Stimulated activated CD4-positive, alpha-beta T cell treated with anti-CD3 and anti-CD28 coated beads, Interleukin-12 subunit alpha, Interleukin-12 subunit beta, amount 100 ng/mL, for 4 hours (primary cell): Measurements from ENCODE around the gene TRIM2.
"Not testable (repeated sequence)": the region's sequence is repeated elsewhere in the genome, so short reads cannot be mapped to it uniquely, and the experiment has no call there.

Experiments used
- DNase-seq: peaks from one replicate; pipeline ENCODE4 v3.0.0-alpha.2; 2020

Gene TRIM2

GRCh38 chr4:153204247-153204671 lies at the start of gene TRIM2:
Gene TRIM2 (plus strand): TSS chr4:153204443. CDS start chr4:153204531, 88 bp downstream.
- DNase-seq = no peak

- no peak for DNase-seq
Observed at GRCh38 chr4:153155686-153156085, 48.6 kb upstream of the TRIM2 start.

- no peak for DNase-seq
Observed at GRCh38 chr4:153156263-153156662, 48.0 kb upstream of the TRIM2 start.

- DNase-seq = no peak
Observed at GRCh38 chr4:153156721-153157120, 47.5 kb upstream of the TRIM2 start.

- DNase-seq = no peak
Observed at GRCh38 chr4:153159016-153159415, 45.2 kb upstream of the TRIM2 start.

GRCh38 chr4:153159728-153160221 lies 44.5 kb upstream of the TRIM2 start:
- DNase-seq = no peak

GRCh38 chr4:153160821-153161220 lies 43.4 kb upstream of the TRIM2 start:
- DNase-seq = no peak

GRCh38 chr4:153161226-153161963 lies 42.8 kb upstream of the TRIM2 start:
- DNase-seq = no peak

GRCh38 chr4:153165236-153165635 lies 39.0 kb upstream of the TRIM2 start:
- not testable (repeated sequence) for DNase-seq

GRCh38 chr4:153166716-153167501 lies 37.3 kb upstream of the TRIM2 start:
- no peak for DNase-seq

- no peak for DNase-seq
Observed at GRCh38 chr4:153169776-153170175, 34.5 kb upstream of the TRIM2 start.

GRCh38 chr4:153170407-153170806 lies 33.8 kb upstream of the TRIM2 start:
- no peak for DNase-seq

GRCh38 chr4:153174821-153175567 lies 29.2 kb upstream of the TRIM2 start:
- DNase-seq = no peak

- DNase-seq = no peak
Observed at GRCh38 chr4:153176938-153177337, 27.3 kb upstream of the TRIM2 start.

GRCh38 chr4:153177841-153178240 lies 26.4 kb upstream of the TRIM2 start:
- DNase-seq = no peak

GRCh38 chr4:153179100-153179499 lies 25.1 kb upstream of the TRIM2 start:
- DNase-seq = no peak

- no peak for DNase-seq
Observed at GRCh38 chr4:153181293-153181692, 22.9 kb upstream of the TRIM2 start.

- no peak for DNase-seq
Observed at GRCh38 chr4:153181700-153182099, 22.5 kb upstream of the TRIM2 start.

- no peak for DNase-seq
Observed at GRCh38 chr4:153183146-153183545, 21.1 kb upstream of the TRIM2 start.

- no peak for DNase-seq
Observed at GRCh38 chr4:153185331-153185852, 18.9 kb upstream of the TRIM2 start.

GRCh38 chr4:153186046-153186728 lies 18.1 kb upstream of the TRIM2 start:
- DNase-seq = no peak

- no peak for DNase-seq
Observed at GRCh38 chr4:153189016-153189801, 15.0 kb upstream of the TRIM2 start.
